HG03520 (cell line): ENCODE results near the gene BEAN1.

ENCODE experiments used
- ATAC-seq: cut with Tn5 transposase; IDR thresholded peaks from one replicate; pipeline ENCODE4 v1.9.1; 2021; ENCODE audit warnings: mild to moderate bottlenecking, moderate library complexity; ENCODE audit not compliant: unreplicated experiment

BEAN1 gene

DNA sequence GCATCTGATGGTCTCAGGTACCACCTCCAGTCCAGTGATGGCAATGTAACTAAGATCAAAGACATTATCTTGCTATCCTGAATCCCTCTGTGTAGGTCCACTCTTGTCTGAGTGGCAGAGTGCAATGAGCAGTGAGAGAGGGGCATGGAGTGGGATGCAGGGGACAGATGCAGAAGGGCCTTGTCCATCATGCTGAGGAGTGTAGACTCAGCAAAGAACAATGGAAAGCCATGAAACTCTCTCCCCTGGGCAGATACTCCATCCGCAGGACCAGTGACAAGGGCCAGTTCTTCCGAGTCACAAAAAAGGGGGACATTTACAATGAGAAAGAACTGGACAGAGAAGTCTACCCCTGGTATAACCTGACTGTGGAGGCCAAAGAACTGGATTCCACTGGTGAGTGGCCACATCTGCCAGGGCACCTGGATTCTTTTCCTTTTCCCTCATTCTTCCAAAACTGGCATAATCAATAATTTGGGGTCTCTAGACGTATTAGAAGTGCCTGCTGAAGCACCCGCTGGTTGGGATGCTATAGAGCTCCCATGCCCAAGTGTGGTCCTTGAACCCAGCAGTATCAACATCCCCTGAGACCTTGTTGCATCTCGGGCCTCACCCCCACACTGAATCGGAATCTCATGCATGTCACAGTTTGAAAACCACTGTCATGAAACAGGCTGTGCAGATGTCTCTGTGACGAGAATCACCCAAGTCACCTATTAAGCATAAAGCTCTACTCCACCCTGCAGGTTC lies 31.1 kb upstream of the BEAN1 start:
- ATAC-seq, result no peak

- no peak for ATAC-seq
These were observed 29.2 kb upstream of the BEAN1 start for GRCh38 chr16:66397736-66398433.

DNA sequence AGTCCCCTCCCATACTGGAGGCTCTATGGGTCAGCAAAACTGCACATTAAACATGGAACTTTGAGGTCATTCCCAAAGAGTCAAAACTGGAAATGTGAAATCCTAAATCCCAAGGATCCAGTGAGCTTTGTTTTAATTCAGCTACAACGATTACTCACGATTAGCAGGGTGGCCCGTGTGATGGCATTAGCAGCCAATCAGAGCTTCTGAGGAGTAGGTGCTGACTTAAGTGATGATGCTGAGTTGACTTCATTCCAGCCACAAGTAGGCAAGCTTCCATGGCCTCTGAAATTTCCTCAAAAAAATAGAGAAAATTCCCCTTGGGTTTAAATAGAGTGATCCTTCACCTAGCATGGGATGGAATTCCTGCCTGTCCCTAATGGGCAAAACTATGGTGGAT lies 28.1 kb upstream of the BEAN1 start:
- ATAC-seq, result no peak

DNA sequence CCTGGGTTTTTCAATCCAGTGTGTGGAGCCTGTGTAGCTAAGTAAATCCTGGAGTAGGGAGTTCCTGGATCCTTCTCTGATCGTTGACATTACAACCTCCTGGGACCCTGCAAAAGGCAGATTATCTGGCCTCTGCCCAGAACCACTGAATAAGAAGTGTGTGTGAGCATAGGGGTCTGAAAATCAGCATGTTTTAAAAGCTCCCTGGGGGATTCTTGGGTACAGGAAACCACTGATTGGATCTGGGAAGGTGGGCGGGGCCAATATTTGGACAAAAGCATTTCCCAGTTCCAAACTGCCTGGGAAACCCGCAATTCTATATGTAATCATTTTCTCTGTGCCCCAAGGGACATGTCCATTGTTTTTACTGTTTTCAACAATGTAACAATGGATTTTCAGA lies 27.2 kb upstream of the BEAN1 start:
- no peak for ATAC-seq

- ATAC-seq, result no peak
These were observed 26.4 kb upstream of the BEAN1 start for GRCh38 chr16:66400503-66401380.

GRCh38 chr16:66401610-66402009 lies 25.5 kb upstream of the BEAN1 start:
- no peak for ATAC-seq

DNA sequence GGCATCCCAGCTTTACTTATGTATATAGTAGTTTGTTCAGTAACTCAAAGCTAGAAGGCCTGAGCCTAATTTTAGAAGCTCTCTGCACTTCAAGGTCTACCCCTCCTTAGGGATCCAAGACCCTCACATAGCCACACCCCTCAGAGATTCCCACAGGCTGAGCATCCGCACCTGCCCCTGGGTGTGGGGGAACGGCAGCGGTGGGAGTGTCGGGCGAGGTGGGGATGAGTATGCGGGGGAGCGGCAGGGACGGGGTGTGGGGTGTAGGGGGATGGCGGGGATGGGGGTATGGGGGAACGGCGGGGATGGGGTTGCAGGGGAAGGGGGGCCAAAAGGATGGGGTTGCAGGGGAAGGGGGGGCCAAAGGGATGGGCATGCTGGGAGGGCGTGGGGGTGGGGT lies 24.9 kb upstream of the BEAN1 start:
- ATAC-seq, result no peak

- ATAC-seq, result no peak
These were observed 24.4 kb upstream of the BEAN1 start for GRCh38 chr16:66402591-66403230.

- ATAC-seq, result no peak
These were observed 23.5 kb upstream of the BEAN1 start for GRCh38 chr16:66403531-66404145.

DNA sequence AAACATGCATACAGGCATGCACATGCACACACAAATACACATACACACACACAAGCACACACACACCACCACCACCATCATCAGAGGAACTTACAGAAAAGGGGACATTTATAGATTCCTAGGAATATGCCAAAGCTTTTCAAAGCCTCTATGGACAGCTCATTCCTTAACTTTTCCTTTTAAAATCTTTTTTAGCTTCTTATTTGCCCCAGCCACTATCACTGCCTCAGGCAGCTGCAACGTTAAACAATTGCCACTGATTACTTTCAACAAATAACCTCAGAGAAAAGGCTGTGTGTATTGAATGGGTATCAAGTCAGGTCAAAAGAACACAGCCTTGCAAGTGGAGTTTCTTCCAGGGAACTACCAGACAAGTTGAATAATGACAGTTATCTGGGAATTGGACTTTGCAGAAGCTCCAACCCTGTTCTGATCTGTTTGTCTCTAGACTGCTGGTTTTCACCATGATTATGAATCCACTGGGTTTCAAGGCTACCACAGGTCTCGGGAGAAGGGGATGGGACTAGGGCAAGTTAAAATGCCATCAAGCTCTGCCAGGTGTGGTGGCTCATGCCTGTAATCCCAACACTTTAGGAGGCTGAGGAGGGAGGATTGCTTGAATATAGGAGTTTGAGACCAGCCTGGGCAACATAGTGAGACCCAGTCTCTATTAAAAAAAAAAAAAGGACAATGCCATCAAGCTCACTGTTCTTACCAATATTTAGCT lies 21.9 kb upstream of the BEAN1 start:
- ATAC-seq, result no peak

- ATAC-seq, result peak; percentile 80
These were observed 20.4 kb upstream of the BEAN1 start for GRCh38 chr16:66406534-66407221.

DNA sequence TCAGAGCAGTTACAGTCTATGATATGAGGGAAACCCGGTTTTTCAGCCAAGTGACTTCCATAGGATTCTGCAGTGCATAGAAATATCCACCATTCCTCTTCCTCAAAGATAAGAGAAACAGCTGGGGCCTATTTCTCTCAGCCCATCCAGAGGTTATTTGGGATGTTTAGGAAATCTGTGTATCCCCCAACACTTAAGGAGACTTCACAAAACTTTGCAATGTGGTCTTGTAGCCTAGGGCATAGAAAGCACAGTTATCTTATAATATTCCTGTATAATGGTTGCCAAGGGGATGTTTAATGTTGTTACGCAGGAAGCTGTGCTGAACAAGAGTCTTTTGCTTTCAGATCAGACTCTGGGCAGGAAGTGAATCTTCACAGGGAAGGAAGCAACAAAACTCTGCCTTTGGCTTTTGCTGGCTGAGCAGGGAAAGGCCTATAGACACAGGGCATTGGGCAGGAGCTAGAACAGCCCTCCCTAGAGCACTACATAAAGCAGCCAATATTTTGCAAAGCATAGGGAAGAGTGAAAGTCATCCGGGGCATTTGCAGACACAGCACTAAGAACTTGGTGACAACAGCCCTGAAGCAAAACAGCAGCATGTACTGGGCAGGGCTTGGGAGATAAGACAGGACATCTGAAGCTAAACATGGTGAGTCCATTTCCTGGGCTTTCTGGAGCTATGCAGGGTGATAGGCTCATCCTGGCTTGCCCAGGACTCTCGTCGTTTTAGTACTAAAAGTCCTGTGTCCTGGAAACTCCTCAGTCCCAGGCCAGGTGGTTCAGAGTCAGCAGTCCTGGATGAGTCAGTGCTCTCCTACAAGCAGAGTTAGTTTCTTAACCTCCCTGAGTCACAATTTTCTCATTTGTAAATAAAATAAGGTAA lies 18.7 kb upstream of the BEAN1 start:
- ATAC-seq, result no peak

GRCh38 chr16:66409156-66409555 lies 17.9 kb upstream of the BEAN1 start:
- no peak for ATAC-seq

DNA sequence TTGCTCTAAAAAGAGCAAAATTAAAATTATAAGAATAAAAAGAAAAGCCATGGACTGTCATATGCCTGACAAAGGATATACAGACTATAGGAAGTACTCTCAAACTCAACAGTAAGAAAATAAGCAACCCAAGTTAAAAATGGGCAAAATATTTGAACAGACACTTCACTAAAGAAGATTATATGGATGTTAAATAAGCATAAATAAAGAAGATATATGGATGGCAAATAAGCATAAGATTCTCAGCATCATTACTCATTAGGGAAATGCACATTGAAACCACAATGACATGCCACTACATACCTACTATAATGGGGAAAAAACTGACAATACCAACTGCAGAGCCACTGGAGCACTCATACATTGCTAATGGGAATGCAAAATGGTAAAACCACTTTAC lies 14.9 kb upstream of the BEAN1 start:
- no peak for ATAC-seq

DNA sequence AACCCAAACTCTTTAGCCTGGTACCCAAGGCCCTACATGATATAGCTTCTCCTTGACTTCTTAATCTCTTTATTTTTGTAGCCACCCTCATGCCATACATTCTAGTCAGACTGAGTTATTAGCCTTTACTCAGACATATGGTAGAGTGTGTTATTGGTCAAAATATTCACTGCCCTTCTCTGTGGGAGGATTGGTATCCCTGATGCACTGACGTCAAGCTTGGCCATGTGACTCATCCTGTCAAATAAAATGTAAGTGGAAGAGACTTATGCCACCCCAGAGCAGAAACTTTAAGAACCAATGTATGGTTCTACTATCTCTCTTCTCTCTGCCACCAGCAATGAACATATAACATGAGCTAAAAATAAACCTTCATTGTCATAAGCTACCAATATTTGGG lies 12.2 kb upstream of the BEAN1 start:
- no peak for ATAC-seq

DNA sequence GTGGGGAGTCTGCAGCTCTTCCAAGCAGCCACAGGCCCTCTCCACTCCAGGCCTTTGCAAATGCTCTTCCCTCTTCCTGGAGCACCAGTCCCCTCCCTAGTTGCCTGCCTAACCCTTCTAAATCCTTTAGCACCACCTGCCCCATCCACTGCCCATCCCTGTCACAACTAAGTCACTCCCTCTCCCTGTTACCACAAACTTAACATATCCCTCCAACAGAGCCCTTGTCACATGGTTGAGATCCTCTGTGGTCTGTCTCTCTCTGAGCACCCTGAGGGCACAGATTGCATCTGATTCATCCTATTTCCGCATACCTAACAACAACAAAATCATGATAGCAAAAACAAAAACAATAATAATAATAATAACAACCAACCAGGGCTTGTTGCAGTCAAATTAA lies 11.0 kb upstream of the BEAN1 start:
- ATAC-seq, result no peak

- ATAC-seq, result no peak
These were observed 10.0 kb upstream of the BEAN1 start for GRCh38 chr16:66416939-66417700.
